ENCODE results near the gene ARPC5.

- TF ChIP-seq, protein P1, sequence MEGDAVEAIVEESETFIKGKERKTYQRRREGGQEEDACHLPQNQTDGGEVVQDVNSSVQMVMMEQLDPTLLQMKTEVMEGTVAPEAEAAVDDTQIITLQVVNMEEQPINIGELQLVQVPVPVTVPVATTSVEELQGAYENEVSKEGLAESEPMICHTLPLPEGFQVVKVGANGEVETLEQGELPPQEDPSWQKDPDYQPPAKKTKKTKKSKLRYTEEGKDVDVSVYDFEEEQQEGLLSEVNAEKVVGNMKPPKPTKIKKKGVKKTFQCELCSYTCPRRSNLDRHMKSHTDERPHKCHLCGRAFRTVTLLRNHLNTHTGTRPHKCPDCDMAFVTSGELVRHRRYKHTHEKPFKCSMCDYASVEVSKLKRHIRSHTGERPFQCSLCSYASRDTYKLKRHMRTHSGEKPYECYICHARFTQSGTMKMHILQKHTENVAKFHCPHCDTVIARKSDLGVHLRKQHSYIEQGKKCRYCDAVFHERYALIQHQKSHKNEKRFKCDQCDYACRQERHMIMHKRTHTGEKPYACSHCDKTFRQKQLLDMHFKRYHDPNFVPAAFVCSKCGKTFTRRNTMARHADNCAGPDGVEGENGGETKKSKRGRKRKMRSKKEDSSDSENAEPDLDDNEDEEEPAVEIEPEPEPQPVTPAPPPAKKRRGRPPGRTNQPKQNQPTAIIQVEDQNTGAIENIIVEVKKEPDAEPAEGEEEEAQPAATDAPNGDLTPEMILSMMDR (IDR thresholded peaks at IDR 0.05): no peak
- TF ChIP-seq POLR2A (IDR thresholded peaks at IDR 0.05): no peak
These were observed 56.7 kb downstream of the ARPC5 start for GRCh38 chr1:183578856-183579255.
